NCI-H2196 treated with DMSO at 0.1 percent for 48 hours (cell line): ENCODE results near the gene COL9A3.
"Not testable (repeated sequence)": the region's sequence is repeated elsewhere in the genome, so short reads cannot be mapped to it uniquely, and the experiment has no call there.

Experiments
- DNase-seq: peaks from one replicate; lab custom pipeline; 2025; ENCODE audit not compliant: unreplicated experiment; lab: John Stamatoyannopoulos, UW

Gene COL9A3

DNA sequence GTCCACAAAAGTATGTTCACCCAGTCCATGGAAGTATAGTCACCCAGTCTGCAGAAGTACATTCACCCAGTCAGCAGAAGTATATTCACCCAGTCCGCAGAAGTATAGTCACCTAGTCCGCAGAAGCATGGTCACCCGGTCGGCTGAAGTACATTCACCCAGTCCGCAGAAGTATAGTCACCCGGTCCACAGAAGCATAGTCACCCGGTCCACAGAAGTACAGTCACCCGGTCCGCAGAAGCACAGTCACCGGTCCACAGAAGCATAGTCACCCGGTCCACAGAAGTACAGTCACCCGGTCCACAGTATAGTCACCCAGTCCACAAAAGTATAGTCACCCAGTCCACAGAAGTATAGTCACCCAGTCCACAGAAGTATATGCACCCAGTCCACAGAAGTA is 36.0 kb downstream of the COL9A3 start:
- DNase-seq, result no peak

DNA sequence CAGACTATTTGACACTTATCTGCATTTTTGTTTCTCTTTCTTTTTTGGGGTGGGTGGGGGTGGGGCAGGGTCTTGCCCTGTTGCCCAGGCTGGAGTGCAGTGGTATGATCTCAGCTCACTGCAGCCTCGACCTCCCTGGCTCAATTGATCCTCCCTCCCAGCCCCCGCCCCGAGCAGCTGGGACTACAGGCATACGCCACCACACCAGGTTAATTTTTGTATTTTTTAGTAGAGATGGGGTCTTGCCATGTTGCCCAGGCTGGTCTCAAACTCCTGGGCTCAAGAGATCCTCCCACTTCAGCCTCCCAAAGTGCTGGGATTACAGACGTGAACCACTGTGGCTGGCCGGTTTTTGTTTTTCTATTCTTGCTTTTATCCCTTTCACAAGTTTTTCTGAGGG is 36.5 kb downstream of the COL9A3 start:
- DNase-seq, result not testable (repeated sequence)

DNA sequence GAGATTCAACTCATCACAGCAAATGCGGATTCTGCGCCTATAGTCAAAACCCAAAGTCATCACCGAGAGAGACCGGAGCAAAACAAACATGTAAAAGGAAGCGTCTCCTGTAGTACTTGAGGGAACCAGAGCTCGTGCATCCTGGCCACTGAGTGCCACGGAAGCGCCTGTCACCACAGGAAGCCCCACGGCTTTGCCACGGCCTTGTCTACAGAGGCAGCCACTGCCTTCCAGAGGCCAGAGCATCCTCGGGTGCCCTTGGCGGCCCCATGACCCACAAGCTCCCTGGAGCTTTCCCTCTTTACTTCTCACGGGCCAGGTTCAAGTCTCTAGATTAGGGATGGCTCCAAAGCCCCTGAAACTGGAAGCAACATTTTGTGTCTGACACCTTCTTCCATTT is 37.3 kb downstream of the COL9A3 start:
- no peak for DNase-seq

DNA sequence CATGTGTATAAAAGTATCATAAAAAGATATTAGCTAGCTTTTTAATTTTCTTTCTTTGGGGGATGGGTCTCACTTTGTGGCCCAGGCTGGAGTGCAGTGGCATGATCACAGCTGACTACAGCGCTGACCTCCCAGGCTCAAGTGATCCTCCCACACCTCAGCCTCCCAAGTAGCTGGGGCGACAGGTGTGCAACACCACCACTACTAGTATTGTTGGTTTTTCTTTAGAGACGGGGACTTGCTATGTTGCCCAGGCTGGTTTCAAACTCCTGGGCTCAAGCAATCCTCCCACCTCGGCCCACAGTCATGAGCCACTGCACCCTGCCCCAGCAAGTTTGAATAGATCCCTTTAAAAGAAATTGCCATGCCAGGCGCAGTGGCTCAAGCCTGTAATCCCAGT is 38.3 kb downstream of the COL9A3 start:
- DNase-seq, result no peak

DNA sequence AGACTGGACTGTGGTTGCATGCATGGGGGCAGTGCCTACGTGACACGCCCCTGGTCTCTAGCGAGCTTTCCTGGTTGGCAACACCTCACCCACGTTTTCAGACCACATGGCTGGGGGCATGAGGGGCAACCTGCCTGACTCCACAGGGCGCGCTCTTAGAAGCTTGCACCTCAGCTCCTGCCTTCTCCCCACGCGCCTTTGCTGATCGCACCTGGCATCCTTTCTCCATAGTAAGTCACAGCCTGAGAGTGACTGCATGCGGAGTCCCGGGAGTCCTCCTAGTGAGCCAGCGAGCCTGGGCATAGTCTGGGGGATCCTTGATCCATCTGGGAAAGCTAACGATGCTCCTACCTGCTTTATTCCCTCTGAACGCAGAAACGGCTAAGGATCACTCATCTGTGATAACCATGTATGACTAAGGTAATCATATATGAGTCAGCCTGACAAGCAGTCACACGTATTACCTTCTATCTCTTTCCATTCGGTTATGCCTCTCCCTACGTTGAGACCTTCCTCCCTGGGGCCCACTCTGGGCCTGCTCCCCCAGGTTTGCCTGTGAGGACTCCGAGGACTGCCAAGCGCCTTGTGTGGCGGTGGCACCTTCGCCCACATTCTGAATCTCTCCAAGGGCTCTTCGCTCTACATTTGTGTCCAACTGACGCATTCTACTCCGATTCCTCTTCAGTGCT is 40.2 kb downstream of the COL9A3 start:
- no peak for DNase-seq

DNA sequence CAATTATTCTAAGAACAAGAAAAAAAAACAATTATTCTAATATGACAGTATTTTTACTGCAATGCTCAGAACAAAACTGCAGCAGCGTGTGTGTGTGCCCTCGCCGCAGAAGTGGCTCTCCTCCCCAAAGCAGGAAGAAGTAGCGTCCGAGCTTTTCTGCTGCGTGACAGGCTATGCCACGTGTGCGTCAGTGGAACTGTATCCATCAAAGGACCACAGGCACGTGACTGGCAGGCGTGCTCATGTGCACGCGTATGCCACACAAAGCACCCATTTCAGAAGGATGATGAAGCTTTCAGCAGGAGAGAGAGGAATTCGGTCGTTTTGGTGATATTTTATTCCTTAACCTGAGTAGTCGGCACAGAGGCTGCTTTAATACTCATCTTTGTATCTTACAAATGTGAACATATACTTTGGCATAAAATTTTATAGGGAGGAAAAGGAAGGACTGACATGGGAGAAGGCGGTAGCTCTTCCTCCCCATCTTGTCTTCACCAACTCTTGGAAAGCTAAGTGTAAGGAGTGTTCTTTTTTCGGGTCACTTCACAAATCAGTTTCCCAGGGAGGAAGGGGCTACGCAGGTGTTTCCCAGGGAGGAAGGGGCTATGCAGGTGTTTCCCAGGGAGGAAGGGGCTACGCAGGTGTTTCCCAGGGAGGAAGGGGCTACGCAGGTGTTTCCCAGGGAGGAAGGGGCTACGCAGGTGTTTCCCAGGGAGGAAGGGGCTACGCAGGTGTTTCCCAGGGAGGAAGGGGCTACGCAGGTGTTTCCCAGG is 41.4 kb downstream of the COL9A3 start:
- DNase-seq, result no peak

DNA sequence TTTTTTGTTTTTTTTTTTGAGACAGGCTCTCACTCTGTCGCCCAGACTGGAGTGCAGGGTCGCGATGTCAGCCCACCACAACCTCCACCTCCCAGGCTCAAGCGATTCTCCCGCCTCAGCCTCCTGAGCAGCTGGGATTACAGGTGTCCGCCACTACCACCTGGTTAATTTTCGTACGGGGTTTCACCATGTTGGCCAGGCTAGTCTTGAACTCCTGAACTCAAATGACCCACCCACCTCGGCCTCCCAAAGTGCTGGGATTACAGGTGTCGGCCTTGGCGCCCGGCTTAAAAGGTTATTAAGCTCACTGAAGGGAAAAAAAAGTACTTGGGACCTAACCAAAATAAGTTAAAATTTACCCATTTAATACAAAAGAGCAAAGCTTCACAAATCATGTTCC is 42.9 kb downstream of the COL9A3 start:
- DNase-seq, result no peak

DNA sequence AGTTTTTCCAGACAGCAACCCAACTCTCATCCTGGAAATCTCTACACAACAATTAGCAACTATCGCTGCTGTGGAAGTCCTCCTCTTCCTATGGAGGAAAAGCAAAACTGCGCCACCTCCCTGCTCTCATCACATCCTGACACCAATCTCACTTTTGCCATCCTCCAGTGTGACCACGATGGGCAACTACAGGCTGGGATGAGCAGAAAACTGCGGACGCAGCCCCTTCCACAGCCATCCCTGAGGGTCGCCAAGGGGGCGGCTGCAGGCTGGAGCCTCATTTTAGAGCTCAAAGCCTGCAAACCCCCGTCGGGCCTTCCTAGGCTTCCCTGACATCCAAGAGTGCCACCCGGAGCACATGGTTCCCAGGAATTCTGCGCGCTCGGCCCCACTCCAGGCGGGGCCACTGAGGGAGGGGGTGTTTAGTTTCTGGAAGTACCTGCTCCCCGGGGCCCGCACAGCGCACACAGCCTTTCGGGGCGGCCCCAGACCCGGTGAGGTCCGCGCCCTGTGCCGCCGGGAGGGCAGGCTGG is 43.6 kb downstream of the COL9A3 start:
- no peak for DNase-seq

DNA sequence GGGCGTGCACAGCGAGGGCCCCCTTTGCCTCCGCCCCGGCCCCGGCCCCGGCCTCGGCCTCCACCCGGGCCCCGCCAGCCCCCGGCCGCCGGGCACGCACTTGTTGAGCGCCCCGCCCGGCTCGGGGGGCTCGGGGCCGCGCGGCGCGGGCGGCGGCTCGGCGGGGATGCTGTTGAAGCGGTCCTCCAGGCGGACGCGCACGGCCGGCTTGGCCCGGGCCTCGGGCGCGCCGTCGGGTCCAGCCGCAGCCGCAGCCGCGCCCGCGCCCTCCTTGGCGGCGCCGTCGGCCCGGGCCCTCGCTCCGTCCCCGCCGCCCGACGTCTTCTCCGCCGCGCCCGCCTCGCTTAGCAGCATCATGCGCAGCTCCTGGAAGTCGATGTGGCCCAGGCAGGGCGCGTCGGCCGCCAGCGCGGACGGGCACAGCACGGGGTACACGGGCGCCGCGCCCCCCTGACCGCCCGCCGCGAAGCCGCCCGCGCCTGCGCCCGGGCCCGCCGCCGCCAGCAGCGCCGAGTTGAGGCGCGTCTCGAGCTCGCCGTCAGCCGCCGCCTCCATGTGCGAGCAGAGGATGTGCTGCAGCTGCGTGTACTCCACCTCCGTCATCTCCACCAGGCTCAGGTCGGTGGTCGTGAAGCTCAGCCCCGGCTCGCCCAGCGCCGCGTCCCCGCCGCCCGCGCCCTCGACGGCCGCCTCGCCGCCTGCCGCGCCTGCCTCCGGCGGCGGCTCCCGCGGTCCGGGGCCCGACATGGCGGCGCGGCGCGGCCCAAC is 44.3 kb downstream of the COL9A3 start:
- no peak for DNase-seq

DNA sequence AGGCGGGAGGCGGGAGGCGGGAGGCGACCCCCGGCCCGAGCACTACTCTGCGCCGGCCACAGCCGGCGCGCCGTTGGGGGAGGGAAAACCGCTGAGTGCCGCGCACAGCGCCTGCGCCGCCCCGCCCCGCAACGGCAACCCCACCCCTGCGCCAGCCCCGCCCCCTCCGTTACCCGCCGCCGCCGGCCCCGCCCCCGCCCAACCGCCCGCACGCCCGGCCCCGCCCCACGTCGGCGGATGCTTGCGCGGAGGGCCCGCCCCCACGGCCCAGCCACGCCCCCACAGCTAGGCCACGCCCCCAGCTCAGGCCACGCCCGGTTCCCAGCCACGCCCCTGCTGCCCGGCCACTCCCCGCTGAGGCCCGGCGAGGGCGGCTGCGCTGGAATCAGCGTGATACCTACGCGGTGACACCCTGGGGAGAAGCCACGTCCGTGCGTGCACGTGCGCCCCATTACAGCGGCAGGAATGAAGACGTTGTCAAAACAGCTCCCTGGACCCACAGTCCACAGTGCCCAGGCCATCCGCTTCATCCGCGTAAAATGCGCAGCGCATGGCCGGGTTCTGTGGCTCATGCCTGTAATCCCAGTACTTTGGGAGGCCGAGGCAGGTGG is 45.0 kb downstream of the COL9A3 start, which contains the start of gene TCFL5:
TSS of gene TCFL5 (minus strand) at position 97 of the 611 bp plus-strand sequence. CDS start 152 bp downstream, outside the sequence.
- peak; percentile 80 for DNase-seq

DNA sequence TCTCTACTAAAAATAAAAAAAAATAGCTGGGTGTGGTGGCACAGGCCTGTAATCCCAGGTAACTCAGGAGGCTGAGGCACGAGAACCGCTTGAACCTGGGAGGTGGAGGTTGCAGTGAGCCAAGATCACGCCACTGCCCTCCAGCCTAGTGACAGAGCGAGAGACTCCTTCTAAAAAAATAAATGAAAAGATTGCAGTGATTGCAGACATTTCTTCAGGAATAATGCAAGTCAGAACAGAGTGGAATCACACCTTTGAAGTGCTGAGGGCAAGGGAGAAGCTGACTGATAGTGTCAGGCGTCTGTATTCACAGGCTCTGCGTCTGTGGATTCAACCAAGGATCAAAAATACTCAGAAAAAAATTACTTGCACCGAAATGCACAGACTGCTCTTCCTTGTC is 47.4 kb downstream of the COL9A3 start:
- no peak for DNase-seq

DNA sequence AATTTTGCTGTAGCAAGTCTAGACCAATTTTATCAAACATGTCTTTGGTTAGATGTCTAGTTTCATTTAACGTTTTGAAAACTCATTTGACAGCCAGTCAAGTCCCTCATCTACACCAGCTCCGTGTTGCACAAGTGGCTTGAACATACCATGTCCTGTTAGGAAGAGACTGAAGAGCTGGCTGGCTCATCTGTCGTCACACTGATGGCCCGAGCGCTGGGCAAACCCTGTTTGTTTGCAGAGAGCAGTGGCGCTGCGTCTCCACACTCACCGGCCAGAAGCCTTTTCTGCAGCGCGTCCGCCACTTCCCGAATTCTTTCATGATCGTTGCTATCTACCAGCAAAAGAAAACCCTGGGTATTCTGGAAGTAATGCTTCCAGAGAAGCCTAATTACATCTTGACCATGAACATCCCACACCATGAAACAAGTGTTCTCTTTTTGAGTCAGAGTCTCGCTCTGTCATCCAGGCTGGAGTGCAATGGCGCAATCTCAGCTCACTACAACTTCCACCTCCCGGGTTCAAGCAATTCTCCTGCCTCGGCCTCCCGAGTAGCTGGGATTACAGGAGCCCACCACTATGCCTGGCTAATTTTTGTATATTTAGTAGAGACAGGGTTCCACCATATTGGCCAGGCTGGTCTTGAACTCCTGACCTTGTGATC is 55.5 kb downstream of the COL9A3 start:
- no peak for DNase-seq

DNA sequence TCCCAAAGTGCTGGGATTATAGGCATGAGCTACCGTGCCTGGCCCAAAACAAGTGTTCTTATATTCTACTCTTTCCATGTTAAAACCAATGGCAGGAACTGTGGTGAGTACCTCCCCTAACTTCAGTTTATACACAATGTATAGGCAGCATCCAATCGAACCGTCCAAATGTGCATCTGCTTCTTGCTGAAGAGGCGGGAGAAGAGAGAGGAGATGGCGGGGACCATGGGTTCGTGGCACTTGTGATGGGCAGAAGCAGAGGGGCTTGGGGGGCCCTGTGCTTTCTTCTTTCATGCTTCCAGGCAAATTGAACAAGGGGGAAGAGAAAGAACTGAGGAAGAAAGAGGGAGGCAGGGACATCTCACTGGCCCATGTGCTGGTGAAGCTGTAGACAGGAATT is 56.0 kb downstream of the COL9A3 start:
- DNase-seq, result no peak

DNA sequence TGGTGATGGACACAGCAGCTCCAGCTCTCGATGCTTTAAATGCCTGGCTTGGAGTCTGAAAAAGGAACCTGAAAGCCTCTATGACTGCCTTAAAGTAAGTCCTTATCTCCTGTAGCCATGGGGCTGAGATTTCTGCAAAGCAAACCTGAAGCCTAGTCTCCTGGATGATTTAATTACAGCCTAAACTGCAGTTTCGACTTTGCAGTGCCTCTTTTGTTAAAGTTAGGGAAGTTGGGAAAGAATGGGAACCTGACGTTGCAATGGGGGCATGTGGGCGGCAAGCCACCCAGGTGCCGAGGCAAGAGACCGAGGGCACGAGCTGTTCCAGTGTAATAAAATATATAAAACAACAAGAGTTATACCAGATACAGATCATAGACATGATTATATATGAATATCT is 56.4 kb downstream of the COL9A3 start:
- no peak for DNase-seq

DNA sequence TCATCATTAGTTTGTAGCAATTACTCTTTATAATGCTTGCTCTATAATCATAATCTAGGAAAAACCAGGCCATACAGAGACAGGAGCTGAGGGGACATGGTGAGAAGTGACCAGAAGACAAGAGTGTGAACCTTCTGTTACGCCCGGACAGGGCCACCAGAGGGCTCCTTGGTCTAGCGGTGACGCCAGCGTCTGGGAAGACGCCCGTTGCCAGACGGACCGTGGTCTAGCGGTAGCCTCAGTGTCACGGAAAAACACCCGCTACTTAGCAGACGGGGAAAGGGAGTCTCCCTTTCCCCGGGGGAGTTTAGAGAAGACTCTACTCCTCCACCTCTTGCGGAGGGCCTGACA is 56.8 kb downstream of the COL9A3 start:
- DNase-seq, result peak; percentile 17

DNA sequence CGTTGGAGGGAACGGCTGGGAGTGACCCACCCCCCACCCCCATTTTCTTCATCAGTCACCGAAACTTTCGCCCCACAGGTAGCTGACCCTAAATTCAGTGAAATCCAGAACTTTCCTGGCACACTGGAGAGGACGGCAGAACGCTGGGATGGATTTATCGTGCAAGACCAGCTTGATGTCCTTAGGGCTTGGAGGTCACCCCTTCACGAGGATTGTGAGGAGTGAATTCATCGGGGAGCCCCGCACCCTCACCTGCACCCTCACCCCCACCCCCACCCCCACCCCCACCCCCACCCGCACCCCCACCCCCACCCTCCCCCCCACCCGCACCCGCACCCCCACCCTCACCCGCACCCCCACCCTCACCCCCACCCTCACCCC is 58.1 kb downstream of the COL9A3 start:
- no peak for DNase-seq

DNA sequence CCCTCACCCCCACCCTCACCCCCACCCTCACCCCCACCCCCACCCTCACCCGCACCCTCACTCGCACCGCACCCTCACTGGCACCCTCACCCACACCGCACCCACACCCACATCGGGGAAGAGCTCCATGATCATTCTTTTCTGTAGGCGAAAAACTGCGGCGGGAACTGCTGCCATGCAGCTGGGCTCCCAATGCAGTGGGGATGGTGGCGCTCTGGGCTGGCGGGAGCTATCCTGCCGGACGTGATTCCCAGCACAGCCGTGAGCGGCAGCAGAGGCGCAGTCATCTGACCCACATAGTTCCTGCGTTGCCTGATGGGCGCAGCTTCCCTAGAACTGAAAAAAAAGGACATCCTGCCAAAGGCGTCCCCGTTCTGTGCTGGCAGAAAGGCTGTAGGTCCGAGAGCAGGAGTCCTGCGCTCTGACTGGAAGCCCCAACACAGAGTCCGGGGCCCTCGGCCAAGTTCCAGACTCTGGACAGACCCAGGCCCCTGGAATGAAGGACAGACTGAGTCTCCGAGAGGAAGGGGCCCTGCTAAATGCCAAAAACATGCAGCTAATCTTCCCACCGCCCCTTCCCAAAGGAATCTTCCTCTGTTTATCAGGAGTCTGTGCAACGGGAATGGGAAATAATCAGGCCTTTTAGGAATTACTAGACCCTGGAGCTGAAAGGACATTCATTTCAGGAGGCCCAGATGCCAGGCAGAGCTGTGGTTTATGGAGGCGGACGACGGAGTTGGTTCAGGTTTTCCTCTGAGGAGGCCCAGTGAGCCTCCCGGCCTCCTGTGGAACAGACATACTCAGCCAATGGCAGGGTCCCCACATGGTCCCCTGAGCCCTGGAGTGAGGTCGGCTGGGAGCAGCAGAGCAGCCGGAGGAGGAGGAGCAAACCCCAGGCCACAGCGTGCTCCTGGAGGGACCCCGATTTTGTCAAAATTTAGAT is 58.8 kb downstream of the COL9A3 start:
- DNase-seq, result peak; percentile 90

DNA sequence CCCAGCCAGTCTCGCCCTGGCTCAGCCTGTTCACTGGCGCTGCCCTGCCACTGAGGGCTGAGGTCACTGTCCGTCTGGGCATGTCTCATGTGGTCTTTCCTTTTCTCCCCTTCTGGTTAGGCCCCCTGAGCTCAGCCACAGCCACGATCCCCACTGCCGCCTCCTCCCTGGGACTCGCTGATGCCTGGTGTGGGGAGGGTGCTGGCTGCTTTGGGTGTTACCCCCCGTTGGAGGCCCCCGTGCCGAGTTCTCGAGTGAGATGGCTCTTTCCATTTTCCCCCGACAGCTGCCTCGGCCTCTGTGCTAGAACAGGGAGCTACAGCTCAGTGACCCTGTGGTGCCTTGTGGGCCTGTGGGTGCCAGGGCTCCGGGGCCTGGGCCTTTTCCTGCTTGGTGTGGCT is 59.7 kb downstream of the COL9A3 start:
- DNase-seq, result no peak

DNA sequence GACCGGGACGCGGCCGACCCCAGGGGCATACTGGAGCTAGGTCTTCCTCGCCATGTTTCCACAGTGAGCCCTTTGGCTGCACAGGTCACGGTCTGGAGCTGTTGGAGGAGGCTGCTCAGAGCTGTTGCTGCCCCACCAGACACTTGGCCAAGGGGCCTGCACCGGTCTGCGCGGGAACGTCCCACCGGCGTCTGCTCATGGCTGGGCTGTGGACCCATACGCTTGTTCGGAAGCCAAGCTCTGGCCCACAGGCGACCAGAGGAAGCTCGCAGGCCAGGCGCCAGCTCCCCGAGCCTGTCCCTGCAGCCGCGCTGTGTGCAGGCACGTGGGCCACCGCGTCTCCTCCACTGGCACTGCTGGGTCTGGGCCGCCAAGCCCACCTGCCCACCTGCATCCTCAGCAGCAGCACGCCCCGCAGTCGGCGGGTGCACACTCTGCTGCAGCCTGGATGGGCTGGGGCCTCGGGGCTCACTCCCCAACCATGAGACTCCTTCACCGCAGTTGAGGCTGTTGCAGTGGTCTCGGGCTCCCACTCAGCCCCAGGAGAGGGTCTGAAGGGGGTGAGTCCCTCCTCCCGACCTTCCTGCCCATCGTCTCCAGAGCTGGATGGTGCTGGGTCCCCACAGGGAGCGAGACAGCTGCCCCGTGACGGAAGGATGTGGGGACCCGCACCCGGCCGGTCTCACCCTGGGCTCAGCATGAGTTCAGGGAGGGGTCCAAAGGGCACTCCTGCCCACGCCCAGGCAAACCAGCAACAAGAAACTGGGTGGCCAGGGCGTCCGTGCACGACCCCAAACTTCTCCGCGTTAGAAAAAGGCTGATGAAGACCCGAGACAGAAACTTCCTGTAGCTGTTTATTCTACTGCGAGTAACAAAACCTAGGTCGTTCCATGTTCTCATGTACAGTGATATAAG is 60.3 kb downstream of the COL9A3 start:
- DNase-seq, result no peak
